MCF 10A (cell line): ENCODE results near the gene RBMX. TPM values are rescaled to one million over a fixed set of nuclear protein-coding genes. Genes with fewer than 3 reads are reported as not detected.

Experiments used
- BruUV-seq: library from RNA; stranded (reverse); fragments of 400-500 nt; replicated peaks from 2 replicates; lab custom pipeline; 2021; lab: Mats Ljungman, UMichigan
- CTCF ChIA-PET: fragments of 300-600 bp; sonication (Branson Sonifier 250); formaldehyde crosslinking; extraction: SDS; loops from one replicate; lab custom pipeline; 2021; ENCODE audit warnings: antibody characterized with exemption, inconsistent platforms; lab: Yijun Ruan, JAX
- POLR2A ChIA-PET: fragments of 300-600, 350-650 bp; sonication (Branson Sonifier 250); formaldehyde crosslinking; extraction: SDS; loops from one replicate; lab custom pipeline; 2020; ENCODE audit warnings: antibody characterized with exemption, inconsistent platforms; lab: Yijun Ruan, JAX
- DNase-seq: peaks from one replicate; pipeline ENCODE4 v3.0.0-alpha.2; 2018; ENCODE audit not compliant: unreplicated experiment
- H3K27ac Mint-ChIP-seq: one replicate; pipeline ENCODE4 v1.8.0; 2022; ENCODE audit warnings: mild to moderate bottlenecking, low read depth, mixed read lengths; ENCODE audit not compliant: unreplicated experiment
- H3K27me3 Mint-ChIP-seq: one replicate; pipeline ENCODE4 v1.8.0; 2022; ENCODE audit warnings: mixed read lengths; ENCODE audit not compliant: insufficient read depth, unreplicated experiment
- H3K36me3 Mint-ChIP-seq: one replicate; pipeline ENCODE4 v1.8.0; 2022; ENCODE audit warnings: mild to moderate bottlenecking, moderate library complexity, mixed read lengths; ENCODE audit not compliant: insufficient read depth, unreplicated experiment
- H3K4me1 Mint-ChIP-seq: one replicate; pipeline ENCODE4 v1.8.0; 2022; ENCODE audit warnings: mixed read lengths; ENCODE audit not compliant: insufficient read depth, unreplicated experiment
- H3K4me3 Mint-ChIP-seq: one replicate; pipeline ENCODE4 v1.8.0; 2022; ENCODE audit warnings: mild to moderate bottlenecking, moderate library complexity, mixed read lengths; ENCODE audit not compliant: unreplicated experiment
- H3K9me3 Mint-ChIP-seq: one replicate; pipeline ENCODE4 v1.8.0; 2022; ENCODE audit warnings: mixed read lengths; ENCODE audit not compliant: unreplicated experiment
- CTCF ChIP-seq: fragments of 200-600 bp; IDR thresholded peaks from one replicate; pipeline ENCODE4 v1.8.0; 2022; ENCODE audit warnings: antibody characterized with exemption, mild to moderate bottlenecking; ENCODE audit not compliant: unreplicated experiment
- intact Hi-C: fragments of 100-400 bp; cut with micrococcal nuclease; formaldehyde crosslinking; loops from 2 replicates; pipeline ENCODE4 v1.14.1; 2022
- total RNA-seq: library from RNA; stranded (reverse); gene quantifications from 2 replicates; pipeline ENCODE4 v1.2.3, GENCODE V29; 2022

The RBMX gene
- total RNA-seq, 1 experiment from 2014 or later = 333 TPM

DNA sequence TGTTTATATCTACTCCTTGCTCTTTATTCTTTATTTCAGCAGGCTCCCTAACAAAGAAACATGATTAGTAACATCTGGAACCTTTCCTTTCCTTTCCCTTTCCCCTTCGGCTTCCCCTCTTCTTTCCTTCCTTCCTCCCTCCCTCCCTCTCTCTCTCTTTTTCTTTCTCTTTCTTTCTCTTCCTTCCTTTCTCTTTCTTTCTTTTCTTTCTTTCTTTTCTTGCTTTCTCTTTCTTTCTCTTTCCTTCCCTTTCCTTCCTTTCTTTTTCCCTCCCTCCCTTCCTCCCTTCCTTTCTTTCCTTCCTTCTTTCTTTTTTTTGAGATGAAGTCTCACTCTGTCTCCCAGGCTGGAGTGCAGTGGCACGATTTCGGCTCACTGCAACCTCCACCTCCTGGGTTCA is 30.7 kb upstream of the RBMX start:
- no peak for DNase-seq
- no peaks in the 10 kb centered on the region for H3K27me3 Mint-ChIP-seq
- no TSS peak for BruUV-seq
- no peak overlapping the region for H3K27ac Mint-ChIP-seq
- TF ChIP-seq CTCF = no peak
- H3K4me3 Mint-ChIP-seq = no peak overlapping the region
- ChIA-PET POLR2A (interaction anchor here (0.6 to 1.2 kb wide), 2 partner anchors 31 to 244 kb away, joined by 3 to 7 read pairs; partner anchors contain the start of gene RBMX), CTCF (interaction anchor here (1.4 kb wide), 1 partner anchor 14 kb away, joined by 3 read pairs; no protein-coding TSS in a partner anchor)
- peaks cover 6% of the 10 kb centered on the region for H3K4me1 Mint-ChIP-seq
- intact Hi-C loops = no loop called here
- no peaks in the 10 kb centered on the region for H3K36me3 Mint-ChIP-seq
- peaks cover 5% of the 10 kb centered on the region for H3K9me3 Mint-ChIP-seq

- DNase-seq = peak; percentile 0
- Mint-ChIP-seq H3K4me3 (peak overlapping the region; percentile 87), H3K36me3 (no peaks in the 10 kb centered on the region), H3K9me3 (peaks cover 5% of the 10 kb centered on the region), H3K27me3 (no peaks in the 10 kb centered on the region), H3K27ac (peak overlapping the region; percentile 65), H3K4me1 (peaks cover 6% of the 10 kb centered on the region)
- ChIA-PET POLR2A (interaction anchor here (0.6 to 1.2 kb wide), 2 partner anchors 30 to 245 kb away, joined by 3 to 7 read pairs; partner anchors contain the start of gene RBMX), CTCF (interaction anchor here (1.4 kb wide), 1 partner anchor 15 kb away, joined by 3 read pairs; no protein-coding TSS in a partner anchor)
- no TSS peak for BruUV-seq
- intact Hi-C loops = no loop called here
- no peak for TF ChIP-seq CTCF
Observed at GRCh38 chrX:136910565-136911035, 30.1 kb upstream of the RBMX start.

DNA sequence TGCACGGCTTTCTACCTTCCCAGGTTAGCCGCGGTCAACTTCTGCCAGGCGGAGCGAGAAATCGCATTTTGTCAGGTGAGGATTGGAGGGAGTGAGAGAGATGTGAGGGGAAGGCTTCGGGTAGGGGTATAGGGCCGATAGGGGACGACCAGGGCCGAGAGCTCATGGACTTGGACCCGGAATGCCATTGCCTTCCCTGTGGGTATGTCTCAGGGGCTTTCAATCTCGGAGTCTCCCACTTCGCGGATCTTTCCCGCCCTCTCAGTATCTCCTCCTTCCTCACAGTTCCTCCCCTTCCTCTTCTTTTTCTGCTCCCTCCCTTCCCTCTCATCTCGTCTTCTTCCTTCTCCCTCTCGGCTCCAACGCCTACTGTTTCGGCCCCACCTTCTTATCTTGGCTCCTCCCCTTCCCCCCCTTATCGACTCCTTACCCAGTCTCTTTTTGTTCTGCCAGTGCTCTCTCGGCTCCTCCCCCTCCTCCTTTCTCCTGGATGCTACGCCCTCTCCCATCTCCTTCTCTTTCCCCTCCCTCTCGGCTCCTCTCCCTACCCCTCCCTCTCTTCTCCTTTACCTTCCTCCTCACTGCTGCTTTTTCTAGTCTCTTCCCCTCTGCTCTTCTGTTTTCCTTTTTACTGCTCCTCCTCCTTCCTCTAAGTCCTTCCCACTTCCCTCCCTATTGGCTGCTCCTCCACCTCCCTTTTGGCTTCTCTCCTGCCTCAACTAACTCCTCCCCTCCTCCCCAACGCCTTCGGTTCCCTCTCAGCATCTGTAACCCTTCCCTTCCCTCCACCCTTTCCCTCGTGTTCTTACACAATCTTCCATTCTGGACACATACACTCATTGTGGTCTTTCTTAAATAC is 29.4 kb upstream of the RBMX start:
- H3K27ac Mint-ChIP-seq = peak overlapping the region; percentile 65
- peaks cover 5% of the 10 kb centered on the region for H3K9me3 Mint-ChIP-seq
- peaks cover 6% of the 10 kb centered on the region for H3K4me1 Mint-ChIP-seq
- ChIA-PET CTCF (interaction anchor here (1.4 kb wide), 1 partner anchor 15 kb away, joined by 3 read pairs; no protein-coding TSS in a partner anchor), POLR2A (interaction anchor here (0.9 to 2.1 kb wide), 4 partner anchors 11 to 201 kb away, joined by 3 to 39 read pairs (median 3); partner anchors contain the start of gene RBMX)
- no peaks in the 10 kb centered on the region for H3K27me3 Mint-ChIP-seq
- H3K36me3 Mint-ChIP-seq = no peaks in the 10 kb centered on the region
- H3K4me3 Mint-ChIP-seq = peak overlapping the region; percentile 87
- intact Hi-C loops = loop anchor here (1.0 kb wide), 1 partner anchor 30 kb away; the partner anchor contains the start of gene RBMX
- TF ChIP-seq CTCF = no peak
- peak; percentile 93 for DNase-seq
- BruUV-seq = no TSS peak
